Motor neuron (in vitro differentiated cells): ENCODE measurements around the gene NUP107. TPM values are rescaled to one million over a fixed set of nuclear protein-coding genes. Genes with fewer than 3 reads are reported as not detected.

Experiments used
- ATAC-seq, 8 experiments: fragments of 200-7000 bp; cut with Tn5 transposase; replicated peaks in 6 of 8; 2 replicates each; pipeline ENCODE4 v1.8.0; 2021; ENCODE audit warnings: mild to moderate bottlenecking in 8 of 8, moderate library complexity in 8 of 8
- H3K27ac ChIP-seq, 2 donors: fragments of 250-450 bp; sonication (Bioruptor Pico); 2 replicates each; pipeline ENCODE4 v1.9.0; 2021; ENCODE audit warnings: antibody characterized with exemption in 2 of 2, mild to moderate bottlenecking in 2 of 2, moderate library complexity in 1 of 2
- H3K4me1 ChIP-seq, 2 donors: fragments of 250-450 bp; sonication (Bioruptor Pico); replicated peaks in 1 of 2; 2 replicates each; pipeline ENCODE4 v1.6.1; 2021; ENCODE audit warnings: antibody characterized with exemption in 2 of 2, mild to moderate bottlenecking in 2 of 2, moderate library complexity in 1 of 2
- H3K4me3 ChIP-seq, 5 donors: fragments of 250-450 bp; sonication (Bioruptor Pico); 2 replicates each; pipeline ENCODE4 v1.9.0; 2021; ENCODE audit warnings: antibody characterized with exemption in 5 of 5, mild to moderate bottlenecking in 5 of 5, moderate library complexity in 4 of 5
- WGBS, 10 experiments: fragments of 450-650 bp; shearing (Covaris generic); methylation state at CpG; one replicate each; pipeline ENCODE4 v1.0.0; 2022; 5-methylcytosine and 5-hydroxymethylcytosine counted together
- in situ Hi-C, 9 experiments: fragments of 400-800 bp; cut with MboI; loops; one replicate each; pipeline ENCODE4 v1.15.0; 2021; ENCODE audit warnings: low sequenced_read_pairs in 9 of 9, low pct_unique_long_range_greater_than_20kb in 2 of 9; ENCODE audit not compliant: unreplicated experiment in 9 of 9
- total RNA-seq, 8 experiments: library from RNA; unstranded; fragments of 300-600 nt; gene quantifications; 2 replicates each; pipeline versions ENCODE4 v1.2.3 to v1.2.4, GENCODE V29; 2022

Gene NUP107
- total RNA-seq, 8 experiments from 2014 or later: 32.7 to 102 (median 35.7) TPM

DNA sequence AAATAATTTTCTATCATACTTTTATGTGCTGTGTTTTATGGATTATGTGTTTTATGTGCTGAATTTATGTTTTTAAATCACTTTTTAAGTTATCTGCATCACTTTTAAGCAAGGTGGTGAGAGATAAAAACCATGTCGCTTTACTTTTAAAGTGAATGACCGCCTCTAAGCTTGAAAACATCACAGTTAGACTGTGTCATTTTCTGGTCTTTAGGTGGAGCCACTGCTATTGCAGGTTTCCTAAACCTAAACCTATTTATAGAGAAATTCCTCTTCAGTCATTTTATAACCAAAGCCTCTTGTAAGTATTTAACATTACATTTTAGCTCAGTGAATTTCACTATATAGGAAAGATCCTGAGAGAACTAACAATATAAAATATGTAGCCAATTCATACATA is 100.2 kb downstream of the NUP107 start:
- H3K4me3 ChIP-seq: no peak overlapping the region
- 89 to 100% (median 94%) methylated on average over 1 to 2 of the region's 2 CpGs; no CpG with 5 or more reads in 2 of the 10 experiments for WGBS, 10 experiments
- in situ Hi-C loops: no loop called here
- ATAC-seq: peak in 2 of 8 experiments; percentile 59 to 65
- no peaks in the 10 kb centered on the region for H3K4me1 ChIP-seq
- H3K27ac ChIP-seq: no peak overlapping the region

DNA sequence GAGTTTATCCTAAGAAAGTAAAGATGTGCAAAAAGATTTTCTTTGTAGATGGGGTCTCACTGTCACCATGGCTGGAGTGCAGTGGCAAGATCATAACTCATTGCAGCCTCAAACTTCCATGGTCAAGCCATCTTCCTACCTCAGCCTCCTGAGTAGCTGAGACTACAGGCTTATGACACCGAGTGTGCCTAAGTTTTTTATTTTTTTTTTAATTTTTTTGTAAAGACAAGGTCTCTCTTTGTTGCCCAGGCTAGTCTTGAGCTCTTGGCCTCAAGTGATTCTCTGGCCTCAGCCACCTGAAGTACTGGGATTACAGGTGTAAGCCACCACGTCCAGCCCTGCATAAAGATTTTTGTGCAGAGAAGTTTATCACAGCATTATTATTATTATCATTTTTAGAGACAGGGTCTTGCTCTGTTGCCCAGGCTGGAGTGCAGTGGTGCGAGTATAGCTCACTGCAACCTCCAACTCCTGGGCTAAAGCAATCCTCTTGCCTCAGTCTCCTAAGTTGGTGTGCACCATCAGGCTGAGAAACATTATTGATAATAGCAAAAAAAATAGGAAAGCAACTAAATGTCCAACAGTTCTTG is 101.9 kb downstream of the NUP107 start:
- ATAC-seq: no peak
- Histone ChIP-seq H3K27ac (no peak overlapping the region), H3K4me3 (no peak overlapping the region), H3K4me1 (no peaks in the 10 kb centered on the region)
- WGBS, 10 experiments: 50 to 100% (median 86%) methylated on average over 1 to 3 of the region's 3 CpGs; no CpG with 5 or more reads in 2 of the 10 experiments
- in situ Hi-C loops: no loop called here

- Histone ChIP-seq H3K4me1 (no peaks in the 10 kb centered on the region), H3K27ac (no peak overlapping the region), H3K4me3 (no peak overlapping the region)
- WGBS, 10 experiments: 50 to 100% (median 97%) methylated on average over 1 to 13 of the region's 14 CpGs; no CpG with 5 or more reads in 1 of the 10 experiments
- ATAC-seq: no peak
- in situ Hi-C loops: no loop called here
Observed at GRCh38 chr12:68789144-68789878, 102.5 kb downstream of the NUP107 start.

DNA sequence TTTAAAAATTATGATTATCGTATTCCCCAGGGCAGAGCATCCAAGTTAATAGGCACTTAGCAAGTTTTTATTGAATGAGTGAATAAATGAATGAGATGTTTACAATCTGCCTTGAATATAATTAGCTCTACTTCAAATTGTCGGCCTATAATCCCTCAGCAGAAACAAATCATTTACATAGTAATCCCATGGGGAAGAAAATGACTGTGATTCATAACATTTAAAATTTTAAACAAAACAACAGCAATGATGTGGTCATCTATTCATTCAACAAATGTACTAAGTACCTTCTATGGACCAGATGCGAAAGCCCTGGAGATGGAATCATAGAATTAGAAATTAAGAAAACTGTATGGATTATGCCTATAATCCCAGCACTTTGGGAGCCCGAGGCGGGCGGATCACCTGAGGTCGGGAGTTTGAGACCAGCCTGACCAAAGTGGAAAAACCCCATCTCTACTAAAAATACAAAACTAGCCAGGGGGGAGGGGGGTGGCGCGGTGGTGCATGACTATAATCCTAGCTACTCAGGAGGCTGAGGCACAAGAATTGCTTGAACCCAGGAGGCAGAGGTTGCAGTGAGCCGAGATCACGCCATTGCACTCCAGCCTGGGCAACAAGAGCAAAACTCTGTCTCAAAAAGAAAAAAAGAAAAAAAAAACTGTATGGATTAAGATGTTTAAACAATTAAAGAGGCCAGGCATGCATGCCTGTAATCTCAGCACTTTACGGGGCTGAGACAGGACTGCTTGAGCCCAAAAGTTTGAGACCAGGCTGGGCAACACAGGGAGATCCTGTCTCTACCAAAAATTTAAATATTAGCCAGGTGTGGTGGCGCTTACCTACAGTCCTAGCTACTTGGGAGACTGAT is 103.5 kb downstream of the NUP107 start:
- WGBS, 10 experiments: 58 to 100% (median 91%) methylated on average over 2 to 11 of the region's 13 CpGs; no CpG with 5 or more reads in 1 of the 10 experiments
- Histone ChIP-seq H3K4me3 (no peak overlapping the region), H3K27ac (no peak overlapping the region), H3K4me1 (no peaks in the 10 kb centered on the region)
- in situ Hi-C loops: no loop called here
- no peak for ATAC-seq

DNA sequence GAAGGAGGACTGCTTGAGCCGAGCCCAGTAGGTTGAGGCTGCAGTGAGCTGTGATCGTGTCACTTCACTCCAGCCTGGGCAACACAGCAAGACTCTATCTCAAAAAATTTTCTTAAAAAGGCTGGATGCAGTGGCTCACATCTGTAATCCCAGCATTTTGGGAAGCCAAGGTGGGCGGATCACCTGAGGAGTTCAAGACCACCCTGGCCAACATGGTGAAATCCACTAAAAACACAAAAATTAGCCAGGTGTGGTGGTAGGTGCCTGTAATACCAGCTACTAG is 104.1 kb downstream of the NUP107 start:
- WGBS, 10 experiments: 50 to 100% (median 94%) methylated on average over 1 to 2 of the region's 3 CpGs; no CpG with 5 or more reads in 5 of the 10 experiments
- H3K4me3 ChIP-seq: no peak overlapping the region
- no peak overlapping the region for H3K27ac ChIP-seq
- in situ Hi-C loops: no loop called here
- ATAC-seq: no peak
- H3K4me1 ChIP-seq: no peaks in the 10 kb centered on the region

- Histone ChIP-seq H3K4me3 (no peak overlapping the region), H3K4me1 (no peaks in the 10 kb centered on the region), H3K27ac (no peak overlapping the region)
- no peak for ATAC-seq
- 80 to 100% (median 100%) methylated on average over 1 to 2 of the region's 2 CpGs; no CpG with 5 or more reads in 2 of the 10 experiments for WGBS, 10 experiments
- in situ Hi-C loops: no loop called here
Observed at GRCh38 chr12:68791897-68792481, 105.2 kb downstream of the NUP107 start.

GRCh38 chr12:68792952-68793351 is 106.2 kb downstream of the NUP107 start:
- no peaks in the 10 kb centered on the region for H3K4me1 ChIP-seq
- H3K27ac ChIP-seq: no peak overlapping the region
- in situ Hi-C loops: no loop called here
- peak in 4 of 8 experiments; percentile 48 to 94 (median 68) for ATAC-seq
- H3K4me3 ChIP-seq: no peak overlapping the region
- 20 to 88% (median 59%) methylated on average over 1 to 2 of the region's 2 CpGs; no CpG with 5 or more reads in 1 of the 10 experiments for WGBS, 10 experiments

- in situ Hi-C loops: no loop called here
- ATAC-seq: no peak
- 50 to 100% (median 90%) methylated on average over 1 to 3 of the region's 4 CpGs; no CpG with 5 or more reads in 2 of the 10 experiments for WGBS, 10 experiments
- H3K4me3 ChIP-seq: no peak overlapping the region
- H3K27ac ChIP-seq: no peak overlapping the region
- no peaks in the 10 kb centered on the region for H3K4me1 ChIP-seq
Observed at GRCh38 chr12:68793436-68793835, 106.7 kb downstream of the NUP107 start.

GRCh38 chr12:68793975-68794652 is 107.3 kb downstream of the NUP107 start:
- in situ Hi-C loops: no loop called here
- H3K4me3 ChIP-seq: no peak overlapping the region
- no peaks in the 10 kb centered on the region for H3K4me1 ChIP-seq
- H3K27ac ChIP-seq: no peak overlapping the region
- ATAC-seq: no peak
- 80 to 100% (median 93%) methylated on average over 1 to 4 of the region's 4 CpGs for WGBS, 10 experiments

- Histone ChIP-seq H3K27ac (no peak overlapping the region), H3K4me3 (no peak overlapping the region), H3K4me1 (no peaks in the 10 kb centered on the region)
- WGBS, 10 experiments: 50 to 100% (median 89%) methylated on average over 1 to 3 of the region's 3 CpGs
- ATAC-seq: no peak
- in situ Hi-C loops: no loop called here
Observed at GRCh38 chr12:68794653-68795251, 108.0 kb downstream of the NUP107 start.
